Uterus (tissue), 4 donors: ENCODE results near the gene GLRB. TPM values are rescaled to one million over a fixed set of nuclear protein-coding genes. Genes with fewer than 3 reads are reported as not detected.

ENCODE experiments used
- DNase-seq, 2 donors: peaks; one replicate each; pipeline ENCODE4 v3.0.0-alpha.2; 2019 to 2020
- H3K27ac ChIP-seq, 2 donors: fragments of 200-600 bp; sonication (generic); 1 replicate in 1 of 2; 2 replicates in 1 of 2; pipeline ENCODE4 v1.5.1; 2016 to 2018
- H3K27me3 ChIP-seq, 2 donors: fragments of 200-600 bp; sonication (generic); one replicate each; pipeline ENCODE4 v1.5.1; 2018 to 2019; ENCODE audit warnings: control low read depth in 1 of 2
- H3K36me3 ChIP-seq, 2 donors: fragments of 200-600 bp; sonication (generic); one replicate each; pipeline ENCODE4 v1.5.1; 2019; ENCODE audit warnings: control low read depth in 1 of 2
- H3K4me1 ChIP-seq, 2 donors: fragments of 200-600 bp; sonication (generic); one replicate each; pipeline ENCODE4 v1.5.1; 2018 to 2019; ENCODE audit warnings: control low read depth in 1 of 2
- H3K4me3 ChIP-seq, 2 donors: fragments of 200-600 bp; sonication (generic); 1 replicate in 1 of 2; 2 replicates in 1 of 2; pipeline ENCODE4 v1.5.1; 2018 to 2019; ENCODE audit warnings: mild to moderate bottlenecking in 1 of 2
- H3K9me3 ChIP-seq, 2 donors: fragments of 200-600 bp; sonication (generic); one replicate each; pipeline ENCODE4 v1.5.1; 2019; ENCODE audit warnings: control low read depth in 1 of 2
- POLR2A ChIP-seq, 2 donors: fragments of 450-650 bp; IDR thresholded peaks; one replicate each; pipeline ENCODE4 v1.6.1; 2016; ENCODE audit warnings: antibody characterized with exemption in 2 of 2, mild to moderate bottlenecking in 1 of 2, moderate library complexity in 1 of 2
- intact Hi-C: fragments of 100-400 bp; cut with DNase I; formaldehyde crosslinking; loops from one replicate; pipeline ENCODE4 v1.15.1; 2023; ENCODE audit warnings: low total_unique reads
- total RNA-seq, 4 donors: library from RNA; depleted of rRNA in 3 of 4; stranded (reverse); fragments of >200 nt in 3 of 4; gene quantifications; one replicate each; pipeline versions ENCODE4 v1.1.0 to v1.2.4, GENCODE V29; 2014 to 2023
- TF ChIP-seq, protein P1 (sequence below), 4 experiments: fragments of 200-600 bp in 2 of 4; fragments of 450-650 bp in 2 of 4; sonication (generic) in 2 of 4; IDR thresholded peaks; one replicate each; pipeline ENCODE4 v1.5.1; 2016 to 2019; ENCODE audit warnings: antibody characterized with exemption in 4 of 4, mild to moderate bottlenecking in 2 of 4, moderate library complexity in 1 of 4
- donor health status: DM: yes; HTN: yes; CAD: no.

GLRB gene
- total RNA-seq, 4 donors from 2014 or later: 1.0 to 20.6 (median 4.6) TPM

GRCh38 chr4:157184300-157184699, 108.3 kb downstream of the GLRB start:
- no peaks in the 10 kb centered on the region for H3K9me3 ChIP-seq
- H3K27ac ChIP-seq: no peak overlapping the region
- H3K36me3 ChIP-seq: no peaks in the 10 kb centered on the region
- no peak for DNase-seq
- H3K4me1 ChIP-seq: no peaks in the 10 kb centered on the region
- no peak for TF ChIP-seq POLR2A (IDR thresholded peaks at IDR 0.05)
- TF ChIP-seq, protein P1, sequence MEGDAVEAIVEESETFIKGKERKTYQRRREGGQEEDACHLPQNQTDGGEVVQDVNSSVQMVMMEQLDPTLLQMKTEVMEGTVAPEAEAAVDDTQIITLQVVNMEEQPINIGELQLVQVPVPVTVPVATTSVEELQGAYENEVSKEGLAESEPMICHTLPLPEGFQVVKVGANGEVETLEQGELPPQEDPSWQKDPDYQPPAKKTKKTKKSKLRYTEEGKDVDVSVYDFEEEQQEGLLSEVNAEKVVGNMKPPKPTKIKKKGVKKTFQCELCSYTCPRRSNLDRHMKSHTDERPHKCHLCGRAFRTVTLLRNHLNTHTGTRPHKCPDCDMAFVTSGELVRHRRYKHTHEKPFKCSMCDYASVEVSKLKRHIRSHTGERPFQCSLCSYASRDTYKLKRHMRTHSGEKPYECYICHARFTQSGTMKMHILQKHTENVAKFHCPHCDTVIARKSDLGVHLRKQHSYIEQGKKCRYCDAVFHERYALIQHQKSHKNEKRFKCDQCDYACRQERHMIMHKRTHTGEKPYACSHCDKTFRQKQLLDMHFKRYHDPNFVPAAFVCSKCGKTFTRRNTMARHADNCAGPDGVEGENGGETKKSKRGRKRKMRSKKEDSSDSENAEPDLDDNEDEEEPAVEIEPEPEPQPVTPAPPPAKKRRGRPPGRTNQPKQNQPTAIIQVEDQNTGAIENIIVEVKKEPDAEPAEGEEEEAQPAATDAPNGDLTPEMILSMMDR (IDR thresholded peaks at IDR 0.05): no peak
- no peaks in the 10 kb centered on the region for H3K27me3 ChIP-seq
- intact Hi-C loops: no loop called here
- no peak overlapping the region for H3K4me3 ChIP-seq

GRCh38 chr4:157185363-157185762, 109.4 kb downstream of the GLRB start:
- intact Hi-C loops: no loop called here
- Histone ChIP-seq H3K36me3 (no peaks in the 10 kb centered on the region), H3K27me3 (no peaks in the 10 kb centered on the region), H3K9me3 (no peaks in the 10 kb centered on the region), H3K27ac (no peak overlapping the region), H3K4me1 (no peaks in the 10 kb centered on the region), H3K4me3 (no peak overlapping the region)
- no peak for TF ChIP-seq POLR2A (IDR thresholded peaks at IDR 0.05)
- TF ChIP-seq, protein P1 (IDR thresholded peaks at IDR 0.05): no peak
- DNase-seq: no peak

DNA sequence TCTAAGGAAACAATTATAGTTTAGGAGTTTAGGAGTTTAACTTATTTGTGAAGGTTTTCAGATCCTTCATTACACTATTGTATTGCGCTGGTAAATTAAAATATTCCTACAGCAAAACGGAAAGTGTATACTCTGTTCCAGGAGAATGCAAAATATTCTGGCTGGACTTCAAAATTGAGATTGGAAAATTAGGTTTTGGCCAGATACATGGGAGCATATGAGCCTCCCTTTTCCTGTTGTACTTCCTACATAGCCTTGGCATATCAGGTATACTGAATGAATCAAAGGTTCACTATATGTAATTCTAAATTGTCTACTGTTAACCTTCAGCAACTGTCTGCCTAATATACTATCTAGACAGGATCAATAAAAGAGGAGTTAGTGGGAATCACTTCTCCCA, 119.4 kb downstream of the GLRB start:
- Histone ChIP-seq H3K4me1 (no peaks in the 10 kb centered on the region), H3K27ac (no peak overlapping the region), H3K9me3 (no peaks in the 10 kb centered on the region), H3K27me3 (no peaks in the 10 kb centered on the region), H3K4me3 (no peak overlapping the region), H3K36me3 (no peaks in the 10 kb centered on the region)
- DNase-seq: no peak
- intact Hi-C loops: no loop called here
- TF ChIP-seq, protein P1 (IDR thresholded peaks at IDR 0.05): no peak
- no peak for TF ChIP-seq POLR2A (IDR thresholded peaks at IDR 0.05)

- no peak for DNase-seq
- no peaks in the 10 kb centered on the region for H3K27me3 ChIP-seq
- no peaks in the 10 kb centered on the region for H3K9me3 ChIP-seq
- TF ChIP-seq, protein P1 (IDR thresholded peaks at IDR 0.05): no peak
- TF ChIP-seq POLR2A (IDR thresholded peaks at IDR 0.05): no peak
- intact Hi-C loops: no loop called here
- H3K27ac ChIP-seq: no peak overlapping the region
- H3K4me3 ChIP-seq: no peak overlapping the region
- H3K4me1 ChIP-seq: no peaks in the 10 kb centered on the region
- no peaks in the 10 kb centered on the region for H3K36me3 ChIP-seq
These were observed 120.1 kb downstream of the GLRB start for GRCh38 chr4:157196046-157196445.

DNA sequence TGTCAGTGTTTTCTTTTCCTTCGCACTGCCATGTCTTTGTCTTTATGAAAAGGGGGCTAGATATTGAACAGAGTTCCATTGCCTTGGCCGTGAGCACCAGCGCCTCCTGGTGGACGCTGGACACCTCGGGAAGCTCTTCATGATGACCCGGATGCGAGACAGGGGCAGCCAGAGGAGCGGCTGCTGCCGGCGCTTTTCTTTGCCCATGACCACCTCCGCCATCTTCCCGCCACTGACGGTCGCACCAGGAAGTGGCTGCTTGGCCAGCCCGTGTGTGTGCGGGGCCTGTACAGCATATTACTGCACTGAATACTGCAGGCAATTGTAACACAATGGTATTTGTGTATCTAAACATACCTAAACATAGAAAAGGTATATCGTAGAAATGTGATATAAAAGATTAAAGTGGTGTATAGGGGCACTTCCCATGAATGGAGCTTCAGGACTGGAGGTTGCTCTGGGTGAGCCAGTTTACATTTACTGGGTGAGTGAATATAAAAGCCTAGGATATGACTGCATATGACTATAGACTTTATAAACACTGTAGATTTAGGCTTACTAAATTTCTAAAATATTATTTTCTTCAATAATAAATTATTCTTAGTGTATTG, 128.8 kb downstream of the GLRB start:
- Histone ChIP-seq H3K9me3 (no peaks in the 10 kb centered on the region), H3K27ac (no peak overlapping the region), H3K36me3 (no peaks in the 10 kb centered on the region), H3K27me3 (no peaks in the 10 kb centered on the region), H3K4me3 (no peak overlapping the region), H3K4me1 (no peaks in the 10 kb centered on the region)
- DNase-seq: no peak
- intact Hi-C loops: no loop called here
- TF ChIP-seq, protein P1 (IDR thresholded peaks at IDR 0.05): peak in 1 of 4 experiments; percentile 10
- no peak for TF ChIP-seq POLR2A (IDR thresholded peaks at IDR 0.05)
